Measurements from ENCODE around the gene SLC26A6. TPM values are rescaled to one million over a fixed set of nuclear protein-coding genes. Genes with fewer than 3 reads are reported as not detected.

SLC26A6 gene
- polyA plus RNA-seq, 1 donor (not counting 4 experiments of a cell fraction or from before 2014, with no cell fraction given), result 24.9 TPM

DNA sequence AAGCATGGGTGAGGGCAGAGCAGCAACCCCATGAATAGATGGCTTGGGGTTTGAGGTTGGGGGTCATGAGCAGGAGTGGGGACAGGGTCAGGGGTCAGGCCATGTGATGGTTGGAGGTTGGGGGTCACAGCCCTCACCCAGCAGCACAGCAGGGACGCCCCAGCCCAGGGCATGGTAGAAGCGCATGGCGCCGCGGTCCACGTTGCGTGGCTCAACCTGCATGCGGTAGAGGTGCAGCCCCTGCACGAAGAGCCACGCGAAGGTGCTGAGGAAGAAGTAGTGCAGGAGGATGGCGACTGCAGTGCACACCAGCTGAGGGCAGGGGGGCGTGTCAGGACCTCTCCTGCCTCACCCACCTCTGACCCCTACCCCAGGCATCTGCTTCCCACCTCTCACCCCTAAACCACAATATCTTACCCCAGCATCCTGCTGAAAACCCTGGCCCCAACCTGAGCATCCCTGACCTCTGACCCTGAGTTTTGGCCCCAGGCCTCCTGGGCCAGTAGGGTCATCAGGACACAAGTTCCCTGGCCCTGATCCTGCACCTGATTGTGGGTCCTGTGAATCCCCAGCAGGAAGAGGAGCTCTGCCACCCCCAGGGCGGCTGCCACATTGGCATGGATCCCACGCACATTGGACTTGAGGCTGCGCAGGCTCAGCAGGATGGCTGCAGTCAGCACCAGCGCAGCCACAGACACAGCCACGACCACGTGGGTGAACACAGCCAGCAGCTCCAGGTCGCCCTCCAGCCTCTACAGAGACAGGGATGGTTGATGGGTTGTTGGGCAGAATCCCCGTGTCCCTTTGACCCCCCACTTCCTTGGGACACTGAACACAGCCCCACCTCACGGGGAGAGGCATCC, 9.9 kb upstream of the SLC26A6 start:
- Histone ChIP-seq H3K4me1 (ENCODE audit: control insufficient read depth, extremely low read depth, insufficient read depth, low read length) (no peaks in the 10 kb centered on the region), H3K79me2 (ENCODE audit: control insufficient read depth, insufficient read depth, low read length) (no peaks in the 10 kb centered on the region), H3K27me3 (ENCODE audit: control insufficient read depth, extremely low read depth, insufficient read depth, low read length) (peaks cover 4% of the 10 kb centered on the region), H3K9me3 (ENCODE audit: control insufficient read depth, low read depth, low read length) (no peaks in the 10 kb centered on the region), H2AFZ (ENCODE audit: control insufficient read depth, low read length) (no peak overlapping the region), H3K9ac (ENCODE audit: control insufficient read depth, extremely low read depth, insufficient read depth, low read length) (no peak overlapping the region), H3K9me1 (ENCODE audit: control insufficient read depth, extremely low read depth, insufficient read depth, low read length) (no peaks in the 10 kb centered on the region), H3K27ac (ENCODE audit: control insufficient read depth, insufficient read depth, low read length) (no peak overlapping the region), H3K4me3 (ENCODE audit: control insufficient read depth in 2 of 3, extremely low read depth in 1 of 3, insufficient read depth in 2 of 3, low read depth in 1 of 3, low read length in 3 of 3) (no peak overlapping the region), H3K36me3 (ENCODE audit: control insufficient read depth in 2 of 2, extremely low read depth in 1 of 2, insufficient read depth in 2 of 2, low read length in 2 of 2) (no peaks in the 10 kb centered on the region), H4K20me1 (ENCODE audit: control insufficient read depth, extremely low read depth, insufficient read depth, low read length) (no peaks in the 10 kb centered on the region), H3K4me2 (ENCODE audit: control insufficient read depth, extremely low read depth, insufficient read depth, low read depth, low read length) (no peak overlapping the region)
- FAIRE-seq, result no peak
- TF ChIP-seq, protein P1, sequence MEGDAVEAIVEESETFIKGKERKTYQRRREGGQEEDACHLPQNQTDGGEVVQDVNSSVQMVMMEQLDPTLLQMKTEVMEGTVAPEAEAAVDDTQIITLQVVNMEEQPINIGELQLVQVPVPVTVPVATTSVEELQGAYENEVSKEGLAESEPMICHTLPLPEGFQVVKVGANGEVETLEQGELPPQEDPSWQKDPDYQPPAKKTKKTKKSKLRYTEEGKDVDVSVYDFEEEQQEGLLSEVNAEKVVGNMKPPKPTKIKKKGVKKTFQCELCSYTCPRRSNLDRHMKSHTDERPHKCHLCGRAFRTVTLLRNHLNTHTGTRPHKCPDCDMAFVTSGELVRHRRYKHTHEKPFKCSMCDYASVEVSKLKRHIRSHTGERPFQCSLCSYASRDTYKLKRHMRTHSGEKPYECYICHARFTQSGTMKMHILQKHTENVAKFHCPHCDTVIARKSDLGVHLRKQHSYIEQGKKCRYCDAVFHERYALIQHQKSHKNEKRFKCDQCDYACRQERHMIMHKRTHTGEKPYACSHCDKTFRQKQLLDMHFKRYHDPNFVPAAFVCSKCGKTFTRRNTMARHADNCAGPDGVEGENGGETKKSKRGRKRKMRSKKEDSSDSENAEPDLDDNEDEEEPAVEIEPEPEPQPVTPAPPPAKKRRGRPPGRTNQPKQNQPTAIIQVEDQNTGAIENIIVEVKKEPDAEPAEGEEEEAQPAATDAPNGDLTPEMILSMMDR (optimal IDR thresholded peaks at IDR 0.05 in 1 of 3, IDR thresholded peaks at IDR 0.05 in 1 of 3, conservative IDR thresholded peaks at IDR 0.05 in 1 of 3; ENCODE audit: extremely low read depth in 1 of 3, insufficient read depth in 2 of 3, low read length in 3 of 3), result no peak
- TF ChIP-seq EZH2 (IDR thresholded peaks at IDR 0.05; ENCODE audit: low read length), result no peak
- no peak for DNase-seq (ENCODE audit: low read depth, low spot score)
- dilution Hi-C loops (cut with MboI; ENCODE audit: extremely low pct_ligation_motif_present, low sequenced_read_pairs), result no loop called here

DNA sequence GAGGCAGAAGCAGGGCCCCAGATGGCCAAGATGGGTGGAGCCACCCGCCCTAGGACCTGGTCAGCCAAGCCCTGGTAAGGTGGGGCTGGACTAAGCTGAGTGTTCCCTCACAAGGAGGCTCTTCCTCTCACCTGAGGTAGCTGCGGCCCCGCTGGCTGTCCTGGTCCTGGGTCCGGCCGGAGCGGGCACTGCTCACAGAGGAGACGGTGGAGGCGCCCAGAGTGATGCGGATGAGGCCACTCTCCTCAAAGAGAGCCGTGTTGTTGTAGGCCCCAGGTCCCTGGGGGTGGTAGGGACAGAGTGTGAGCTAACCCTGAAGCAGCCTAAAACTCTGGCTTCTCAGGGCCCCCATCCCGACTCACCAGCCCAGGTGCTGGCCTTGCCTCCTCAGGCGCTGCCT, 7.3 kb upstream of the SLC26A6 start:
- Histone ChIP-seq H3K4me3 (ENCODE audit: control insufficient read depth in 2 of 3, extremely low read depth in 1 of 3, insufficient read depth in 2 of 3, low read depth in 1 of 3, low read length in 3 of 3) (no peak overlapping the region), H3K36me3 (ENCODE audit: control insufficient read depth in 2 of 2, extremely low read depth in 1 of 2, insufficient read depth in 2 of 2, low read length in 2 of 2) (no peaks in the 10 kb centered on the region), H3K4me2 (ENCODE audit: control insufficient read depth, extremely low read depth, insufficient read depth, low read depth, low read length) (no peak overlapping the region), H2AFZ (ENCODE audit: control insufficient read depth, low read length) (no peak overlapping the region), H3K27ac (ENCODE audit: control insufficient read depth, insufficient read depth, low read length) (no peak overlapping the region), H3K9me1 (ENCODE audit: control insufficient read depth, extremely low read depth, insufficient read depth, low read length) (no peaks in the 10 kb centered on the region), H3K9ac (ENCODE audit: control insufficient read depth, extremely low read depth, insufficient read depth, low read length) (no peak overlapping the region), H4K20me1 (ENCODE audit: control insufficient read depth, extremely low read depth, insufficient read depth, low read length) (no peaks in the 10 kb centered on the region), H3K79me2 (ENCODE audit: control insufficient read depth, insufficient read depth, low read length) (no peaks in the 10 kb centered on the region), H3K4me1 (ENCODE audit: control insufficient read depth, extremely low read depth, insufficient read depth, low read length) (no peaks in the 10 kb centered on the region), H3K27me3 (ENCODE audit: control insufficient read depth, extremely low read depth, insufficient read depth, low read length) (peaks cover 4% of the 10 kb centered on the region), H3K9me3 (ENCODE audit: control insufficient read depth, low read depth, low read length) (no peaks in the 10 kb centered on the region)
- dilution Hi-C loops (cut with MboI; ENCODE audit: extremely low pct_ligation_motif_present, low sequenced_read_pairs), result no loop called here
- TF ChIP-seq EZH2 (IDR thresholded peaks at IDR 0.05; ENCODE audit: low read length), result no peak
- TF ChIP-seq, protein P1 (optimal IDR thresholded peaks at IDR 0.05 in 1 of 3, IDR thresholded peaks at IDR 0.05 in 1 of 3, conservative IDR thresholded peaks at IDR 0.05 in 1 of 3; ENCODE audit: extremely low read depth in 1 of 3, insufficient read depth in 2 of 3, low read length in 3 of 3), result no peak
- DNase-seq (ENCODE audit: low read depth, low spot score) (no peak), FAIRE-seq (no peak)

Data from keratinocyte (primary cell).